GM23338 (cell line): Measurements from ENCODE around the gene NLRP10.

Experiments used
- CREB1 ChIP-seq: fragments of 250-450 bp; sonication (Bioruptor Pico); IDR thresholded peaks from 2 replicates; pipeline ENCODE4 v1.5.0; 2020; ENCODE audit warnings: low read depth, mild to moderate bottlenecking, moderate library complexity
- EZH2 ChIP-seq: fragments of 200-600 bp; sonication (generic); IDR thresholded peaks from one replicate; pipeline ENCODE4 v1.8.0; 2017; ENCODE audit warnings: antibody characterized with exemption, mild to moderate bottlenecking, low read depth; ENCODE audit not compliant: unreplicated experiment
- EZH2phosphoT487 ChIP-seq: fragments of 200-600 bp; sonication (generic); IDR thresholded peaks from one replicate; pipeline ENCODE4 v1.8.1; 2018; ENCODE audit warnings: antibody characterized with exemption; ENCODE audit not compliant: unreplicated experiment
- JUNB ChIP-seq: IDR thresholded peaks from one replicate; pipeline ENCODE4 v1.6.1; 2016; ENCODE audit warnings: antibody characterized with exemption; ENCODE audit not compliant: unreplicated experiment
- POLR2AphosphoS5 ChIP-seq: IDR thresholded peaks from 2 replicates; pipeline ENCODE4 v1.6.1; 2016; ENCODE audit warnings: antibody characterized with exemption, low read depth
- STAT1 ChIP-seq: IDR thresholded peaks from one replicate; pipeline ENCODE4 v1.6.1; 2016; ENCODE audit warnings: antibody characterized with exemption; ENCODE audit not compliant: unreplicated experiment
- ZNF114 ChIP-seq: fragments of 250-450 bp; sonication (Bioruptor Pico); IDR thresholded peaks from 2 replicates; pipeline ENCODE4 v1.5.0; 2020; ENCODE audit warnings: mild to moderate bottlenecking, moderate library complexity
- TF ChIP-seq, protein P1 (sequence below), 2 experiments: fragments of 200-600 bp in 1 of 2; sonication (generic) in 1 of 2; conservative IDR thresholded peaks; 2 replicates each; pipeline versions ENCODE4 v1.5.1 to v1.6.1; 2016 to 2017; ENCODE audit warnings: antibody characterized with exemption in 2 of 2, low read depth in 2 of 2, mild to moderate bottlenecking in 2 of 2, moderate library complexity in 1 of 2
- TF ChIP-seq, protein P2 (sequence below): IDR thresholded peaks from 2 replicates; pipeline ENCODE4 v1.6.1; 2016; ENCODE audit warnings: antibody characterized with exemption
- TF ChIP-seq, protein P3 (sequence below): IDR thresholded peaks from one replicate; pipeline ENCODE4 v1.6.1; 2018; ENCODE audit warnings: antibody characterized with exemption; ENCODE audit not compliant: unreplicated experiment
- TF ChIP-seq, protein P4 (sequence below): fragments of 250-450 bp; sonication (Bioruptor Pico); IDR thresholded peaks from 2 replicates; pipeline ENCODE4 v1.5.0; 2020; ENCODE audit warnings: mild to moderate bottlenecking, moderate library complexity

DNA sequence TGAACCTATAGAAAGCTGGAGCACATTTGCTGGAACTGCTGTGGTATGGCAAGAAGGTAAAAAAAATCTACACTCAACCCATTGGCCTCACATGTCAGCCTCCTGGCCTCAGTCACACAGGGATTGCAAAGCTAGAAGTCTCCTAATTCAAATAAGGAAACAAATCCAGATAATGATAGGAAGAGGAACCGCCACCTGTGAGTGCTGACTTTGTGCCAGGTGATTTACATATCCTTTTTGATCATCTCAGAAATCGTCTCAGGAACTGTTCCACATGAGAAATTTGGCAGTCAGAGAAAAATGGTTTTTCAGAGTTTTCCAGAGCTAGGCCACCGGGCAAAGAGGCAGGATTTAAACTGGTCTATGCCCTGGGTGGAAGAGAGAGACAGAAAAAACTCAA, 986 bp downstream of the NLRP10 start:
- TF ChIP-seq, protein P1, sequence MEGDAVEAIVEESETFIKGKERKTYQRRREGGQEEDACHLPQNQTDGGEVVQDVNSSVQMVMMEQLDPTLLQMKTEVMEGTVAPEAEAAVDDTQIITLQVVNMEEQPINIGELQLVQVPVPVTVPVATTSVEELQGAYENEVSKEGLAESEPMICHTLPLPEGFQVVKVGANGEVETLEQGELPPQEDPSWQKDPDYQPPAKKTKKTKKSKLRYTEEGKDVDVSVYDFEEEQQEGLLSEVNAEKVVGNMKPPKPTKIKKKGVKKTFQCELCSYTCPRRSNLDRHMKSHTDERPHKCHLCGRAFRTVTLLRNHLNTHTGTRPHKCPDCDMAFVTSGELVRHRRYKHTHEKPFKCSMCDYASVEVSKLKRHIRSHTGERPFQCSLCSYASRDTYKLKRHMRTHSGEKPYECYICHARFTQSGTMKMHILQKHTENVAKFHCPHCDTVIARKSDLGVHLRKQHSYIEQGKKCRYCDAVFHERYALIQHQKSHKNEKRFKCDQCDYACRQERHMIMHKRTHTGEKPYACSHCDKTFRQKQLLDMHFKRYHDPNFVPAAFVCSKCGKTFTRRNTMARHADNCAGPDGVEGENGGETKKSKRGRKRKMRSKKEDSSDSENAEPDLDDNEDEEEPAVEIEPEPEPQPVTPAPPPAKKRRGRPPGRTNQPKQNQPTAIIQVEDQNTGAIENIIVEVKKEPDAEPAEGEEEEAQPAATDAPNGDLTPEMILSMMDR (conservative IDR thresholded peaks at IDR 0.05; ENCODE audit: low read depth in 2 of 2), result no peak
- TF ChIP-seq, protein P2, sequence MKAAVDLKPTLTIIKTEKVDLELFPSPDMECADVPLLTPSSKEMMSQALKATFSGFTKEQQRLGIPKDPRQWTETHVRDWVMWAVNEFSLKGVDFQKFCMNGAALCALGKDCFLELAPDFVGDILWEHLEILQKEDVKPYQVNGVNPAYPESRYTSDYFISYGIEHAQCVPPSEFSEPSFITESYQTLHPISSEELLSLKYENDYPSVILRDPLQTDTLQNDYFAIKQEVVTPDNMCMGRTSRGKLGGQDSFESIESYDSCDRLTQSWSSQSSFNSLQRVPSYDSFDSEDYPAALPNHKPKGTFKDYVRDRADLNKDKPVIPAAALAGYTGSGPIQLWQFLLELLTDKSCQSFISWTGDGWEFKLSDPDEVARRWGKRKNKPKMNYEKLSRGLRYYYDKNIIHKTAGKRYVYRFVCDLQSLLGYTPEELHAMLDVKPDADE, result no peak
- TF ChIP-seq CREB1 (no peak), EZH2phosphoT487 (no peak), POLR2AphosphoS5 (no peak), EZH2 (no peak), JUNB (no peak), ZNF114 (CRISPR knock-in tag) (no peak), STAT1 (no peak)
- TF ChIP-seq, protein P3, sequence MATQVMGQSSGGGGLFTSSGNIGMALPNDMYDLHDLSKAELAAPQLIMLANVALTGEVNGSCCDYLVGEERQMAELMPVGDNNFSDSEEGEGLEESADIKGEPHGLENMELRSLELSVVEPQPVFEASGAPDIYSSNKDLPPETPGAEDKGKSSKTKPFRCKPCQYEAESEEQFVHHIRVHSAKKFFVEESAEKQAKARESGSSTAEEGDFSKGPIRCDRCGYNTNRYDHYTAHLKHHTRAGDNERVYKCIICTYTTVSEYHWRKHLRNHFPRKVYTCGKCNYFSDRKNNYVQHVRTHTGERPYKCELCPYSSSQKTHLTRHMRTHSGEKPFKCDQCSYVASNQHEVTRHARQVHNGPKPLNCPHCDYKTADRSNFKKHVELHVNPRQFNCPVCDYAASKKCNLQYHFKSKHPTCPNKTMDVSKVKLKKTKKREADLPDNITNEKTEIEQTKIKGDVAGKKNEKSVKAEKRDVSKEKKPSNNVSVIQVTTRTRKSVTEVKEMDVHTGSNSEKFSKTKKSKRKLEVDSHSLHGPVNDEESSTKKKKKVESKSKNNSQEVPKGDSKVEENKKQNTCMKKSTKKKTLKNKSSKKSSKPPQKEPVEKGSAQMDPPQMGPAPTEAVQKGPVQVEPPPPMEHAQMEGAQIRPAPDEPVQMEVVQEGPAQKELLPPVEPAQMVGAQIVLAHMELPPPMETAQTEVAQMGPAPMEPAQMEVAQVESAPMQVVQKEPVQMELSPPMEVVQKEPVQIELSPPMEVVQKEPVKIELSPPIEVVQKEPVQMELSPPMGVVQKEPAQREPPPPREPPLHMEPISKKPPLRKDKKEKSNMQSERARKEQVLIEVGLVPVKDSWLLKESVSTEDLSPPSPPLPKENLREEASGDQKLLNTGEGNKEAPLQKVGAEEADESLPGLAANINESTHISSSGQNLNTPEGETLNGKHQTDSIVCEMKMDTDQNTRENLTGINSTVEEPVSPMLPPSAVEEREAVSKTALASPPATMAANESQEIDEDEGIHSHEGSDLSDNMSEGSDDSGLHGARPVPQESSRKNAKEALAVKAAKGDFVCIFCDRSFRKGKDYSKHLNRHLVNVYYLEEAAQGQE, result no peak
- TF ChIP-seq, protein P4, sequence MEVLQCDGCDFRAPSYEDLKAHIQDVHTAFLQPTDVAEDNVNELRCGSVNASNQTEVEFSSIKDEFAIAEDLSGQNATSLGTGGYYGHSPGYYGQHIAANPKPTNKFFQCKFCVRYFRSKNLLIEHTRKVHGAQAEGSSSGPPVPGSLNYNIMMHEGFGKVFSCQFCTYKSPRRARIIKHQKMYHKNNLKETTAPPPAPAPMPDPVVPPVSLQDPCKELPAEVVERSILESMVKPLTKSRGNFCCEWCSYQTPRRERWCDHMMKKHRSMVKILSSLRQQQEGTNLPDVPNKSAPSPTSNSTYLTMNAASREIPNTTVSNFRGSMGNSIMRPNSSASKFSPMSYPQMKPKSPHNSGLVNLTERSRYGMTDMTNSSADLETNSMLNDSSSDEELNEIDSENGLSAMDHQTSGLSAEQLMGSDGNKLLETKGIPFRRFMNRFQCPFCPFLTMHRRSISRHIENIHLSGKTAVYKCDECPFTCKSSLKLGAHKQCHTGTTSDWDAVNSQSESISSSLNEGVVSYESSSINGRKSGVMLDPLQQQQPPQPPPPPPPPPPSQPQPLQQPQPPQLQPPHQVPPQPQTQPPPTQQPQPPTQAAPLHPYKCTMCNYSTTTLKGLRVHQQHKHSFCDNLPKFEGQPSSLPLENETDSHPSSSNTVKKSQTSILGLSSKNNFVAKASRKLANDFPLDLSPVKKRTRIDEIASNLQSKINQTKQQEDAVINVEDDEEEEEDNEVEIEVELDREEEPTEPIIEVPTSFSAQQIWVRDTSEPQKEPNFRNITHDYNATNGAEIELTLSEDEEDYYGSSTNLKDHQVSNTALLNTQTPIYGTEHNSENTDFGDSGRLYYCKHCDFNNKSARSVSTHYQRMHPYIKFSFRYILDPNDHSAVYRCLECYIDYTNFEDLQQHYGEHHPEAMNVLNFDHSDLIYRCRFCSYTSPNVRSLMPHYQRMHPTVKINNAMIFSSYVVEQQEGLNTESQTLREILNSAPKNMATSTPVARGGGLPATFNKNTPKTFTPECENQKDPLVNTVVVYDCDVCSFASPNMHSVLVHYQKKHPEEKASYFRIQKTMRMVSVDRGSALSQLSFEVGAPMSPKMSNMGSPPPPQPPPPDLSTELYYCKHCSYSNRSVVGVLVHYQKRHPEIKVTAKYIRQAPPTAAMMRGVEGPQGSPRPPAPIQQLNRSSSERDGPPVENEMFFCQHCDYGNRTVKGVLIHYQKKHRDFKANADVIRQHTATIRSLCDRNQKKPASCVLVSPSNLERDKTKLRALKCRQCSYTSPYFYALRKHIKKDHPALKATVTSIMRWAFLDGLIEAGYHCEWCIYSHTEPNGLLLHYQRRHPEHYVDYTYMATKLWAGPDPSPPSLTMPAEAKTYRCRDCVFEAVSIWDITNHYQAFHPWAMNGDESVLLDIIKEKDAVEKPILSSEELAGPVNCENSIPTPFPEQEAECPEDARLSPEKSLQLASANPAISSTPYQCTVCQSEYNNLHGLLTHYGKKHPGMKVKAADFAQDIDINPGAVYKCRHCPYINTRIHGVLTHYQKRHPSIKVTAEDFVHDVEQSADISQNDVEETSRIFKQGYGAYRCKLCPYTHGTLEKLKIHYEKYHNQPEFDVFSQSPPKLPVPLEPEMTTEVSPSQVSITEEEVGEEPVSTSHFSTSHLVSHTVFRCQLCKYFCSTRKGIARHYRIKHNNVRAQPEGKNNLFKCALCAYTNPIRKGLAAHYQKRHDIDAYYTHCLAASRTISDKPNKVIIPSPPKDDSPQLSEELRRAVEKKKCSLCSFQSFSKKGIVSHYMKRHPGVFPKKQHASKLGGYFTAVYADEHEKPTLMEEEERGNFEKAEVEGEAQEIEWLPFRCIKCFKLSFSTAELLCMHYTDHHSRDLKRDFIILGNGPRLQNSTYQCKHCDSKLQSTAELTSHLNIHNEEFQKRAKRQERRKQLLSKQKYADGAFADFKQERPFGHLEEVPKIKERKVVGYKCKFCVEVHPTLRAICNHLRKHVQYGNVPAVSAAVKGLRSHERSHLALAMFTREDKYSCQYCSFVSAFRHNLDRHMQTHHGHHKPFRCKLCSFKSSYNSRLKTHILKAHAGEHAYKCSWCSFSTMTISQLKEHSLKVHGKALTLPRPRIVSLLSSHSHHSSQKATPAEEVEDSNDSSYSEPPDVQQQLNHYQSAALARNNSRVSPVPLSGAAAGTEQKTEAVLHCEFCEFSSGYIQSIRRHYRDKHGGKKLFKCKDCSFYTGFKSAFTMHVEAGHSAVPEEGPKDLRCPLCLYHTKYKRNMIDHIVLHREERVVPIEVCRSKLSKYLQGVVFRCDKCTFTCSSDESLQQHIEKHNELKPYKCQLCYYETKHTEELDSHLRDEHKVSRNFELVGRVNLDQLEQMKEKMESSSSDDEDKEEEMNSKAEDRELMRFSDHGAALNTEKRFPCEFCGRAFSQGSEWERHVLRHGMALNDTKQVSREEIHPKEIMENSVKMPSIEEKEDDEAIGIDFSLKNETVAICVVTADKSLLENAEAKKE (CRISPR knock-in tag), result no peak
